ENCODE results near the gene PPARG.
"Not testable (repeated sequence)": the region's sequence is repeated elsewhere in the genome, so short reads cannot be mapped to it uniquely, and the experiment has no call there.

PPARG gene

DNA sequence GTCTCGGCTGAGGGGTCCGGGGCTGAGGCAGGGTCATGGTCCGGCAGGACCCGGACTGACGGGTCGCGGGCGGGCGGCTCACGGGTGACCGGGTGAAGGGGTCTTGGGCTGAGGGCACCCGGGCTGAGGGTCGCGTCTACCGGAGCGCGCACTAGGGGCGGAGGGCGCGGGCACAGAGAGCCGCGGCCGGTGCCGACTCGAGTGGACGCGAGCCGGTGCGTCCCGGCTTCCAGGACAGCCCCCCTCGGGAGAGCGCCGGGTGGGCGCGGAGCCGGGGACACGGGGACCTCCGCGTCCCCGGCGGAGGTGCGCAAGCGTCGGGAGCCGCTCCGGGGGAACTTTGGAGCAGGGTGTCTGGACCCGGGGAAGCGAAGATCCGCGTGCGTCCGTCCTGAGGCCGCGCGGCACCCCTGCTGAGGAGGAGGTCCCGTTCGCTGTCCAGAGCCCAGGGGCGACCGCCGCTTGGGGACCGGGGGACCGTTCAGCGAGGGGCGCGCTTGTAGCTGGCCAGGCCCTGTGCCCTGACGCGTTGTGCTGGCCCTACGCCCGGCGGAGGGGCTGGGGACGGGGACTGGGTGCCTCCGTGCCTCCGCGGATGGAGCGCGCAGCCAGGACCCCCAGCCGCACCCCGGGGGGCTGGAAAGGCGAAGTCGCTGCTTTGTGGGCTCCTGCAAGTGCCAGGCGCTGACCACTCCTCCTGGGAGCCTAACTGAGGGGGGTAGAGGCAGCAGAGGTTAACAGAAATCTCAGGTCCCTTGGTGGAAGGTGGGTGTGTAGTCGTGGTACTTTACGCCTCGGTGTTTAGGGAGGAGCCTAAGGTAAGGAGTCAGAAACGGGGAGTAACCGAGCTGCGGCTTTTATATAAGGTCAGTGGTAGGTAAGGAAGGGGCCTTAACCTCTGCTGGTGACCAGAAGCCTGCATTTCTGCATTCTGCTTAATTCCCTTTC is at the start of gene PPARG:
PPARG (plus strand) TSS at position 889 of the 948 bp plus-strand sequence. CDS start 90,642 bp downstream, outside the sequence.
- no peak for DNase-seq (ENCODE audit: low spot score)

DNA sequence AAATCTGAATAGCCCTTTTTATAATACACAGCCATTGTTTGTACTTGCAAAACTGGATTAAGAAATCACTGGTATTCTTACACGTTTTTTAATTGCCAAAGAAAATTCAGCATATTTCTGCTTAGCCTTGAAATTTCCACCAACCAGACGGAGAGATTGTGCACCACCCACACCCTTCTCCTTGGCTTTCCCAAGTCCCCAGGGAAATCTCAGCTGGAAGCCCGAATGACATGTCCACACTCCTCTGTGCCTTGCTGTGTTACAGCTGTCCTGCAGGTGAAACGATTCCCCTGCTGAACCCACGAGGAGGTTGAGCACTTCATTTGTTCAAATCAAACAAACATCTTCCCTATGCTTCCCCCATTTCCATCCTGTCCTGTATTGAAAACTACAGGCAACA is 49.6 kb upstream of the PPARG start:
- DNase-seq (ENCODE audit: low spot score) = no peak

DNA sequence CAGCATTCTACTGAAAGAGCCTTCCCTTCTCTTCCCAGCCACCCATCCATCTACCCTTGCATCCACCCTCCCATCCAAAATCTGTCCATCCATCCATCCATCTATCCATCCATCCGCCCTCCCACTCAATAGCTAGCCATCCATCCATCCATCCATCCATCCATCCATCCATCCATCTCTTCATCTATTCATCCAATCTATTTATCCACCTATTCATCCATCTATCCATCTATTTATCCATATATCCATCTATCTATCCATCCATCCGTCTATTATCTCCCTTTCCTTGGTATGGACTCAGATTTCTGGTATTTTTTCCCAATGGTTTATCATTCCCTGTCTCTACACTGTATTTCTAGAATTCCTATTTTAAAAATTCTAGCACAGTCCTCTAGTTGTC is 46.1 kb upstream of the PPARG start:
- no peak for DNase-seq (ENCODE audit: low spot score)

DNA sequence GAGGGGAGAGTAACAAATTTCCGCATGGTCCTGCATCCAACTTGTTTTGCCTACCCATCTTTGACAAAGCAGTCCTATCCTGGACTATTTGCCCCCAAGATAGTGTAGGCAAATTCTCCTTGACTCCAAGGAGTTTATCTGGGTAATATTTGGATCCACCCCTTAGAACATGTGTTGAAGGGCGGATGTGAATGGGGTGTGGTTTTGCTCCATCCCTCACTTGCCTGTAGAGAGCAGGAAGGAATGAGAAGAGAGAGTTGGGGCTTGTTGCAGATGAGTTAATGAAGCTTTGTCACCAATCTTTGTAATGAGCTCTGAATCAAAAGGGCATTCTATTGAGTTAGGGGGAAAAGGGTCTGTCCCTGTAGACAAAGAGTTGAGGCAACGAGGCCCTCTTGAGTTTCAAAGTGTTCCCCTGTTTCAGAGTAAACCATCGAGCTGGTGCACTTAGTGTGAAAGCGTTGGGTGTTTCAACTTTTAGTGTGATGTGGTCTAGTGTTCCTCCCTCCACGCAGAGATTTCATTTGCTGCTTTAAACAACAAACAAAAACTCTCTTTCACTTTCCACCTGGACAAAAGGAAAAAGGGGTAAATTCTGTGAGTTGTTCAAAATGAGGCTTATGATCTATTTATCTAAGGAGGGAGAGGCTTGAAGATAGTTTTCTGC is 42.2 kb upstream of the PPARG start:
- DNase-seq (ENCODE audit: low spot score) = no peak

DNA sequence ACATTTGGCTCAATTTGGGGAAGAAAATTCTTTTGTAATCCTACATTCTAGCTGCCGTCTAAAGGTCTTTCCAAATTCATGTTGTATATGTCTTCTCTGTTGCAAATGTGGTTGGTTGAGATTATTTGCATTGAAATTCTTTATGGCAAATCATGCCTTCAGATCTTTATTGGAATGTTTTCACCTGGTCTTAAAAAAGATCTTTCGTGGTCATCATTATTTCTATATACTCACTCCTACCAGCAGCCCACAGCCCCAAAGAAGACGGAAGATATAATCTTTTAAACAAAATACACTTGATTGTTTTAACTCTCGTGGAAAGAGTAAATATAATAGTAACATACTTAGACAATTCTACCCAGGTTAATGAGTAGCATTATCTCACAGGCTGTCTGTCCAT is 41.5 kb upstream of the PPARG start:
- DNase-seq (ENCODE audit: low spot score) = no peak

DNA sequence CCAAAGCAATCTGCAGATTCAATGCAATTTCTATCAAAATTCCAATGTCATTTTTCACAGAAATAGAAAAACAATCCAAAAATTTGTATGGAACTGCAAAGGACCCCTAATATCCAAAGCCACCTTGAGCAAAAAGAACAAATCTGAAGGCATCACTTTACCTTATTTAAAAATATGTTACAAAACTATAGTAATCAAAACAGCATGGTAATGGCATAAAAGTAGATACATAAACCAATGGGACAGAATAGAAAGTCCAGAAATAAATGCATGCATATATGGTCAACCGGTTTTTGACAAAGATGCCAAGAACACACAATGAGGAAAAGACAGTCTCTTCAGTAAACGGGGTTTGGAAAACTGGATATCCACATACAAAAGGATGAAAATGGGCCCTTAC is 39.4 kb upstream of the PPARG start:
- DNase-seq (ENCODE audit: low spot score) = no peak

DNA sequence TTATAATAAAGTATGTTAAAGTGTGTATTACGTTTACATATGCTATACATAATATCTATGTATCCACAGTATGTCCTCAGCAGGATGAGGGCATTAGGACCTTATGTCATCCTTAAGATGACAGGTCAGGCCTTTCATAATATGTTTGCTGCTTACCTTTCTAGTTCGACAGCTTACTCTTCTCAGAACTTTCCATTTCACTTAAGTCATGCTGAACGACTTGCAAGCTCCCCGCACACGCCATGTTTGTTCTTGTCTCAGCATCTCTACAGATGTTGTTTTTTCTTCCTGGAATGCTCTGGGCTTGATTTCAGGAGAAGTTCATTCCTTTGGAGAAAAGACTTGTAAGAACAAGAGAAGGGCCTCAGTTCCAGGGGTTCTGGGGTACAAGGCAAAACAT is 36.0 kb upstream of the PPARG start:
- DNase-seq (ENCODE audit: low spot score) = no peak

DNA sequence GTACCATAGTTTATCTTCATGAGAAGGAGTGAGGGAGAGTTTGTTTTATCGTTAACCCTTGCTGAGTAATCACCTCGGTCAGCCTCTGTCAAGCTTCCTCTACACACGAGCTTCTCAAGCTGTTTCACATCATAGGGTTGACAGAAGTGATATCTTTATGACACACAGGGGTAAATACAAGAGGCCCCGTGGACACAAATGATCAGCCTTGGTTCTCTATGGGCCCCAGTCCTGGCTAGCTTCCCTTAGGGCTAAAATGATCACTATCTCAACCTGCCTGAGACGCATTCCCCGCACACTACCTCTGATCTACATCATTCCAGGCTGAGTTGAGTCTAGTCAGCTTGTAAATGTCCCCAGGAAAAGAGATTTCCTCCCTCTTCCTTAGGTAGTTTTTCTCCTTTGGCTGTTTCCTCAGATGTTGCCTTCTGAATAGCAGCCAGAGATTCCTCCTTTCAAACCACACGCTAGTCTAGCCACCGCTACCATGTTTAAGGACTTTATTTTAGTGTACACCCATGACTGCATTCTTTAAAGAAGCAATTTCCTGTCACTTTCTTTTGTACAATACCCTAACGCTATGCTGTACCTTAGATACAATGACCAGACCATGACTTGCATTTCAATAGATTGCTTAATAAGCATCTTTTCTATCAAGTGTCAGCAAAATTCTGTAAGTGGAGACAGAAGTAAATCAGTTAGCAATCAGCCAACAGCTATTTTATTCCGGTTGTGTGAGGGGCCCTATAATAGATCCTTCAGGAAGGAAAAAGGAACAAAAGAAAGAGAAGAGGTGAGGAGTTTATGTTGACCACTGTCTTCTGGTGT is 35.1 kb upstream of the PPARG start:
- DNase-seq (ENCODE audit: low spot score) = no peak

DNA sequence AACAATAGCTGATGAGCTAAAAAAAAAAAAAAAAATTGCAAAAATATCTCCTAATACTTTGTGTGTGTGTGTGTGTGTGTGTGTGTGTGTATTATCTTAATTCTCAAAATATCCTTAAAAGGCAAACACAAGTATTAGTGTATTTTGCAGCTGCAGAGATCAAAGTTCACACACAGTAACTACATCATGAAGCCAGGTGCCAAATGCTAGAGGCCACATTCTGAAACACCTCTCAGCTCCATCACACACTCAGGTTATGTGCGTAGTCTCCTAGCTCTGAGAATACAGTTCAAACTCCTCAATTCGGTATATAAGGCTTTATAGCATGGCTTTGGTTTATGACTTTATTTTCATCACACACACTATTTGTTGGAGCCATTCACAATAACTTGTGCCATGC is 33.5 kb upstream of the PPARG start:
- DNase-seq (ENCODE audit: low spot score) = no peak

DNA sequence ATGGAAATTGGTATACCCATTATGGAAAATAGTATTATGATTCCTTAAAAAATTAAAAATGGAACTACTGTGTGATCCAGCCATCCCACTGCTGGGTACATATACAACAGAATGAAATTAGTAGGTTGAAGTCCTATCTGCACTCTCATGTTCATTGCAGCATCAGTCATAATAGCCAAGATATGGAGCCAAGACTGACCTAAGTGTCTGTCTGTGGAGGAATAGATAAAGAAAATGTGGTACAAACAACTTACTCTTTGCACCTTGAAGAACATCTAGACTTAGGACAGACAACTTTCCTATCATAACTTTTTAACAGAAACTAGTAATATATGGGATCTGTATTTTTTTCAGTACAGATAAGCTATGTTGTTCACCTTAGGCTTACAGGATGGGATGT is 30.0 kb upstream of the PPARG start:
- DNase-seq (ENCODE audit: low spot score) = no peak

DNA sequence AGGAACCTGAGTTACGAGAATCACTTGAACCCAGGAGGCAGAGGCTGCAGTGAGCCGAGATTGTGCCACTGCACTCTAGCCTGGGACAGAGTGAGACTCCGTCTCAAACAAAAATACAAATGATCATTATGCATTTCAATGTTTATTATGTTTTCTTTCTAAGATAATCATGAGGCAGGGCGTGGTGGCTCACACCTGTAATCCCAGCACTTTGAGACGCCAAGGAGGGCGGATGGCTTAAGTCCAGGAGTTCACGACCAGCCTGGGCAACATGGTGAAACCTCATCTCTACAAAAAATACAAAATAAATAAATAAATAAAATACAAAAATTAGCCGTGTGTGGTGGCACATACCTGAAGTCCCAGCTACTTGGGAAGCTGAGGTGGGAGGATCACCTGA is 26.7 kb upstream of the PPARG start:
- DNase-seq (ENCODE audit: low spot score) = not testable (repeated sequence)

DNA sequence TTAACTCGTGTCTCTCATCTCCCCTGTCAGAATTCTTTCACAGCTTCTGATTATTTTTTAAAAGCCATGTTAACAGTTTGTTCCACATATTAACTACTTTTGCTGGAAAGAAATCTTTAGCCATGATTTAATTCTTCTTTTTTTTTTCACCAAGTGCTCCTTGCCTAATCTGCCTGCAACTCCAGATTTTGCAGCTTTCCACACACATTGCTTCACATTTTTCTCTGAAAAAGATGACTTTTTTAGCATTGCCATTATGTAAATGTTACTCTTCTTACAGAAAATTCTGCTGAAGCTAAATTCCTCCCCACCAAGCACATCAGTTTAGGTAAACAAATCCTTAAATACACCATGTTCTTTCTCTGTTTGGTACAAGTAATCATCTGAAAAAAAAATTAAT is 23.4 kb upstream of the PPARG start:
- DNase-seq (ENCODE audit: low spot score) = no peak

DNA sequence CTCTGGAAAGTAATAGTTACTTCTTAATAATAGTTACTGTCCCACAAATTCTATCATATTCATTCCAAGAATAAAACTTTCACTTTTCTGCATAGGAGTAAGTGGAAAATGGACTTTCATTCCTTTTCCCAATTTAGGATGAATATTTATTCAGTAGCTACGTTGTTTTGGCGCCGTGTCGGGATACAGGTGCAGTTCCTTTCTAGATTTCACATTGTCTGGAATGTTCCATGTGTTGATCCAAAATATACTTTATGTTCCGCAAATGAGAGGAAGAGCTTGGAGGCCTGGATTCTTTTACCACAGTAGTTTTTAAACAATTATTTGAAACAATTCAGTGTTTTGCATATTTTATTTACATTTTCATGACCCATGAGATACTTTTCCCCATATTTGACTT is 22.8 kb upstream of the PPARG start:
- DNase-seq (ENCODE audit: low spot score) = no peak

DNA sequence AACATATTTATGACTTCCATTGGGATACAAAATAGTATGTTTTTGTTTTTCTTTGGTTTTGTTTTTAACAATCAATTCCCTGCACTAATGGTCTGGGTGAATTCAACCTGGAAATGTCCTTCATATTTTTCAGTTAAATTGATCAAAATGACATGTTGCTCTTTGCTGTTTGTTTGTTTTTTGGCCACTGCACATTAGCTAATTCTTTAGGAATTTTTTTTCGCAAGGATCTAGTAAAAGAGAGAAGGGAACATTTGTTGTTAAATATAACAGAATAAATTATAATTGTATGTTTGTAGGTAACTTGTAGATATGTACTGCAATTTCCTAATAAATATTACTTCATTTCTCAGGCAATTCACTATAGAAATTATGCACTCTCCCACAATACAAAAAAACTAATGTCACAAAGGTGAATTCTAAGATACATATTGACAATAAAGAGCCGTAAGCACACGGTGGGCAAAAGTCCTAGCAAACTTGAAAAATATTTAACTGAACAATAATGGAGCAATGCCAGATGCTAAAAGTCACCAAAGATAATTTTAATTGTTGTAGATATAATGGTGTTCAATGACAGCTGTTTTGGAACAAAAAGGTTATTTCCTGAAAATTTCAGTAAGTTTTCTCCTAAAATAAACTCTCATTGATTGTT is 21.4 kb upstream of the PPARG start:
- DNase-seq (ENCODE audit: low spot score) = no peak

DNA sequence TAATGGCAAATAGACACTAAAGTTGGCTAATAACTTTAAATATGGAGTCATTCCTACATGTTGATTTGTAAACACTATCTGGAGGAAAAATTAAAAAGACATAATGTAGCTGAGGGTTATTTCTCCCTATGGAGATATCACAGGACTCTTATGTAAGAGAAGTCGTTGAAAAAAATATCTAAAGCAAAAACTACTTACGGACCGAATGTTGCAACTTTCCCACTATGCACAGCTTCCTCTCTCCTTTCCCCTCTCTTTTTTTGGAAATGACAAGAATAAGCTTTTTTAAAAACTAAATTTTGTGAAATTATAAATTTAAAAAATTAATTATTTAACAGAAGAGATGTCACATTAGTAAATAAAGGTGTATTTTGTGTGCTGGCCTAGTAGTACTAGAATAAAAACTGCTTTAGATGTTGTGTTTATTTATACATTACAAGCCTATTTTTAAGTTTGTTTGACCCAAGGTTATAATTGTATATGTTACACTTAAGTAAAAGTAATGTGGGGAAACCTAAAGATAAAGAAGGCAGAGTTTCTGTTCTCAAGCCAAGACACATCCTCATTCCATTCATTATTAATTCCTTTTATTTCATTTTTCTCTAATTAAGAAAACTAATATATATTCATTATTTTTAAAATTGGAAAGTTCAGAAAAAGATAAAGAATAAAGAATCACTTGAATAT is 20.7 kb upstream of the PPARG start:
- no peak for DNase-seq (ENCODE audit: low spot score)

DNA sequence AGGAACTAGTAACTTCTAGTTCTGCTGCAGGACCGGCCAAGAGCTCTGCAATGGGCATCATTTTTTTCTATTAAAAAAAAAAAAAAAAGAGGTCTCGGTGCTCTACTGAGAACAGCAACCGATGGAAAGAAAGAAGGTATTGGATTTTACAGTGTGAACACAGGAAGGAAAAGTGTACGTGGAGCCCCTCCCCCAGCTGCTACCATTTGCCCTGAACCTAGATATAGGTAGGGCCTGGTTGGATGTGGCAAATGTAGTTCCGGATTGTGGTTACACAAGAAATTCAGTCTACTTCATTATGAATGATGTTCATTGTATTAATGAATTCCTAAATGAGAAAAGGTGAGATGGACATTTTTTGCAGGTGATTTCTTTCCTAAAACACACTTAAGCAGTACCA is 17.9 kb upstream of the PPARG start:
- DNase-seq (ENCODE audit: low spot score) = no peak

DNA sequence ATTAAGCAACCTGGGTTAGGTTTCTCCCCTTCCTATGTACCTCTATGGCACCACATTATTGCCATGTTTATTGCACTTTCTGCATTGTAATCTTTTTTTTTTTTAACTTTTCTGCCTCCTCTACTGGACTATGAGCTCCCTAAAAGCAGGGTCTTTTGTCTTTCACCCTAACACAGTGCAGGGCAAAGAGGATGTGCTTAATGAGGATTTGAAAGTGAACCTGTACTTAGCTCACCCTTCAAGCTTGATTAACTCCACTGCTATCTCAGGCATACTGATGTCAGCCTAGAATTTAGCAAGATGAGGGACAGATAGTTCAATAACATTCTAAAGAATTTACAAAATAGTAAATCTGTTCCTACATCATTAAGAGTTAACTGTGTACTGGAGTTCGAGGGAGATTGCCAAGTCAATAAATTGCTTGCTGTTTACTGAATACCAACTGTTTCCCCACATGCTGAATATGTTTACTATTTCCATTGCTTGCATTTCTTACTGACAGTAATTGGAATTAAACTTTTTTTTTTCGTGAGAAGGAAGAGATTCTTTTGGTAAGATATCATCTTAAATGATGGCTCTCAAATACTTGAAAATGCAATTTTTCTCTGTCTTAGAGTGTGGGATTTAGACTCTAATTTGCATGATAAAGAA is 15.7 kb upstream of the PPARG start:
- peak; percentile 53 for DNase-seq (ENCODE audit: low spot score)

DNA sequence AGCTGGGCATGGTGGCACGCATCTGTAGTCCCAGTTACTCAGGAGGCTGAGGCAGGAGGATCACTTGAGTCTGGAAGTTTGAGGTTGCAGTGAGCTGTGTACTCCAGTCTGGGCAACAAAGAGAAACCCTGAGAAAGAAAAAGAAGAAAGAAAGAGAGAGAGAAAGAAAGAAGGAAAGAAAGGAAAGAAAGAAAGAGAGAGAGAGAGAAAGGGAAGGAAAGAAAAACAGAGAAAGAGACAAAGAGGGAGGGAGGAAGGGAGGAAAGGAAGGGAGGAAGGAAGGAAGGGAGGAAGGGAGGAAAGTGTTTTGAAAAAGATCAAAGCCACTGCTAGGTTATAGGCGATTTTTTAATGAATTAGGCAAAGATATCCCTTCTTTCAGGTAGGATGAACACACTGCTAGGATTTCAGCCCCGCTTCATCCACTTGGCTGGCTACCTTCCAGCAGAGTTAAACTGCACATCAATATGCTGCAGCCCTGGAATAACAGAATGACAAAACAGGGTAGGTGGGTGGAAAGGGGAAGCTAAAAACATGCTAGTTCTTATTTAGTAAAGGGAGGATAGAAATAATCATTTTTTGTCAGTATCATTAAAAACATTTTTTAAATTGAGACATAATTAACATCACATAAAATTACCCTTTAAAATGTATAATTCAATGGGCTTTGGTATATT is 12.8 kb upstream of the PPARG start:
- no peak for DNase-seq (ENCODE audit: low spot score)

DNA sequence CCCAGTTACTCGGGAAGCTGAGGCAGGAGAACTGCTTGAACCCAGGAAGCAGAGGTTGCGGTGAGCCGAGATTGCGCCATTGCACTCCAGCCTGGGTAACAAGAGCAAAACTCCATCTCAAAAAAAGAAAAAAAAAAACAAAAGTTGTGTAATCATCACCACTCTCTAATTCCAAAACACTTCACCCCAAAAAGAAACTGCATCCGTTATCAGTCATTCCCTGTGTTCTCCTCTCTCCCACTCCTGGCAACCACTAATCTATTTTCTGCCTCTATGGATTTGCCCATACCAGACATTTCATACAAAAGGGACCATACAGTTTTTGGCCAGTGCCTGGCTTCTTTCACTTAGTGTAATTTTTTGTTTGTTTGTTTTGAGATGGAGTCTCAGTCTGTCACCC is 12.0 kb upstream of the PPARG start:
- DNase-seq (ENCODE audit: low spot score) = not testable (repeated sequence)

DNA sequence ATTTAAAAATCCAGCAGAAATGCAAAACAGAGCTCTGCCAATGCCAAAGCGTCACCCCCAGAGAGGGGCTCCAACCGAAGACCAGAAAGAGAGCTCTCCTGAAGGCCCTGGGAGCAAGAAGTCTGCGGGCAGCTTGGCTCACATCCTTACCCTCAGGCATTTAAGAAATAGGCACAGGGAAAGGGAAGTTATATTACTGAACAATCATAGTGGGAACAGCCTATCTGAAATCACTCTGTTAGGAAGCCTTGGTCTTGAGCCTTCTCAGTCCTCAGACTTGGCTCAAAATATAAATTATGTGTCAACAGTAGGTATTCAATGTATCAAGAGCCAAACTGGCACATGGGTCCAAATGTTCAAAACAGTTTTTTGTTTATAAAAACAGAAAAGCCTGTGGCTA is 10.3 kb upstream of the PPARG start:
- no peak for DNase-seq (ENCODE audit: low spot score)
